ENCODE measurements around the gene GNAI2. TPM values are rescaled to one million over a fixed set of nuclear protein-coding genes. Genes with fewer than 3 reads are reported as not detected.

Gene GNAI2
- polyA plus RNA-seq, 1 of the 3 experiments (the other 2 are of a cell fraction) = 649 TPM

- CTCF ChIA-PET = interaction anchor here (0.7 to 23.1 kb wide), 25 partner anchors 12 to 135 kb away, joined by 3 to 1375 read pairs (median 5); partner anchors contain the start of genes GNAI2, HYAL2, LSMEM2 and SEMA3B
Measured at GRCh38 chr3:50192689-50193141, 43.3 kb upstream of the GNAI2 start.

GRCh38 chr3:50193286-50193685 is 42.7 kb upstream of the GNAI2 start:
- Histone ChIP-seq H3K79me2 (ENCODE audit: insufficient read depth) (no peaks in the 10 kb centered on the region), H3K4me2 (no peak overlapping the region), H3F3A (replicated peaks; ENCODE audit: insufficient read depth) (peaks cover 4% of the 10 kb centered on the region), H3K9ac (no peak overlapping the region), H3K27ac (ENCODE audit: low read depth in 2 of 2, low read length in 1 of 2) (no peak overlapping the region), H3K9me2 (no peaks in the 10 kb centered on the region), H2AFZ (ENCODE audit: low read depth) (no peak overlapping the region), H3K27me3 (ENCODE audit: insufficient read depth) (peaks cover 35% of the 10 kb centered on the region), H3K4me1 (ENCODE audit: control insufficient read depth in 1 of 2, insufficient read depth in 2 of 2, low read depth in 1 of 2, low read length in 1 of 2) (peaks cover 0 to 19% of the 10 kb centered on the region in 2 experiments; a peak in 1 of 4 replicates), H4K20me1 (ENCODE audit: insufficient read depth) (no peaks in the 10 kb centered on the region), H3K4me3 (ENCODE audit: low read depth in 2 of 2, low read length in 1 of 2) (no peak overlapping the region), H3K36me3 (replicated peaks in 1 of 2; ENCODE audit: control insufficient read depth in 1 of 2, insufficient read depth in 2 of 2, low read length in 1 of 2) (no peaks in the 10 kb centered on the region), H3K9me3 (no peaks in the 10 kb centered on the region)
- POLR2A ChIA-PET = interaction anchor here (1.7 to 1.9 kb wide), 2 partner anchors 33 to 73 kb away, joined by 4 to 14 read pairs; no protein-coding TSS in a partner anchor
- WGBS (ENCODE audit: low lambda C conversion rate) = 40% methylated on average over 2 of the region's 36 CpGs
- DNase-seq = no peak
- CTCF ChIA-PET = interaction anchor here (1.1 to 23.1 kb wide), 18 partner anchors 7 to 105 kb away, joined by 3 to 1375 read pairs (median 10); partner anchors contain the start of genes GNAI2, IFRD2, LSMEM2 and SEMA3B
- TF ChIP-seq CHD2 (IDR thresholded peaks at IDR 0.05; ENCODE audit: low read length, partially characterized antibody) = no peak
- TF ChIP-seq RCOR1 (IDR thresholded peaks at IDR 0.05; ENCODE audit: low read length) = no peak
- TF ChIP-seq MAX (IDR thresholded peaks at IDR 0.05; ENCODE audit: low read depth) = 0 out of 2 replicates have a peak, but pooled peaks have one; percentile 43
- TF ChIP-seq MXI1 (IDR thresholded peaks at IDR 0.05; ENCODE audit: low read depth, low read length) = no peak
- no peak for TF ChIP-seq YY1 (IDR thresholded peaks at IDR 0.05; ENCODE audit: low read depth)
- no peak for TF ChIP-seq JUND (IDR thresholded peaks at IDR 0.05)
- no peak for TF ChIP-seq TAF1 (IDR thresholded peaks at IDR 0.05; ENCODE audit: borderline replicate concordance, low read depth, low read length)

More at GRCh38 chr3:50192689-50193141, 43.3 kb upstream of the GNAI2 start:
- no peak overlapping the region for H3K27ac ChIP-seq (ENCODE audit: low read depth in 2 of 2, low read length in 1 of 2)
- H3K36me3 ChIP-seq (replicated peaks in 1 of 2; ENCODE audit: control insufficient read depth in 1 of 2, insufficient read depth in 2 of 2, low read length in 1 of 2) = no peaks in the 10 kb centered on the region
- POLR2A ChIA-PET = no interaction called here
- H3K9me2 ChIP-seq = no peaks in the 10 kb centered on the region
- peak overlapping the region in 1 of 2 experiments; percentile 21; a peak in 1 of 4 replicates for H3K4me3 ChIP-seq (ENCODE audit: low read depth in 2 of 2, low read length in 1 of 2)
- H4K20me1 ChIP-seq (ENCODE audit: insufficient read depth) = no peaks in the 10 kb centered on the region
- DNase-seq = peak; percentile 88
- TF ChIP-seq IRF3 (IDR thresholded peaks at IDR 0.05; ENCODE audit: low read depth, low read length) = no peak
- TF ChIP-seq RAD21 (IDR thresholded peaks at IDR 0.05; ENCODE audit: low read length) = peak; percentile 89
- peak; percentile 90 for TF ChIP-seq CTCF (IDR thresholded peaks at IDR 0.05)
- no peak for TF ChIP-seq MXI1 (IDR thresholded peaks at IDR 0.05; ENCODE audit: low read depth, low read length)
- no peak for TF ChIP-seq GATA2 (CRISPR knock-in tag; IDR thresholded peaks at IDR 0.05)
- peak; percentile 88 for TF ChIP-seq SMC3 (IDR thresholded peaks at IDR 0.05; ENCODE audit: low read depth, low read length)
- no peak for TF ChIP-seq EP300 (IDR thresholded peaks at IDR 0.05; ENCODE audit: borderline replicate concordance in 1 of 2, low read depth in 1 of 2, low read length in 1 of 2)
- no peaks in the 10 kb centered on the region for H3K9me3 ChIP-seq
- H3K4me1 ChIP-seq (ENCODE audit: control insufficient read depth in 1 of 2, insufficient read depth in 2 of 2, low read depth in 1 of 2, low read length in 1 of 2) = peaks cover 0 to 19% of the 10 kb centered on the region in 2 experiments; a peak in 1 of 4 replicates
- H2AFZ ChIP-seq (ENCODE audit: low read depth) = no peak overlapping the region
- peaks cover 33% of the 10 kb centered on the region for H3K27me3 ChIP-seq (ENCODE audit: insufficient read depth)
- no peak overlapping the region for H3K4me2 ChIP-seq
- peaks cover 4% of the 10 kb centered on the region for H3F3A ChIP-seq (replicated peaks; ENCODE audit: insufficient read depth)
- WGBS (ENCODE audit: low lambda C conversion rate) = 7% methylated on average over 3 of the region's 21 CpGs
- H3K9ac ChIP-seq = no peak overlapping the region
- no peaks in the 10 kb centered on the region for H3K79me2 ChIP-seq (ENCODE audit: insufficient read depth)
